PC-3 (cell line): ENCODE results near the gene ENTPD2. TPM values are rescaled to one million over a fixed set of nuclear protein-coding genes. Genes with fewer than 3 reads are reported as not detected.
A peak's percentile ranks its signal among the peaks of the same experiment; 100 is the strongest.

ENCODE experiments used
- ATAC-seq: fragments of 200-7000 bp; cut with Tn5 transposase; 2 replicates; pipeline ENCODE4 v1.9.1; 2020; ENCODE audit warnings: mild to moderate bottlenecking, moderate library complexity
- BruUV-seq: library from RNA; stranded (reverse); fragments of 400-500 nt; replicated peaks from 2 replicates; lab custom pipeline; 2021; lab: Mats Ljungman, UMichigan
- CTCF ChIA-PET: fragments of 300-600 bp; sonication (Branson Sonifier 250); formaldehyde crosslinking; loops from one replicate; lab custom pipeline; 2022; ENCODE audit warnings: antibody characterized with exemption; lab: Charles Lee
- POLR2A ChIA-PET: fragments of 300-600 bp; sonication (Branson Sonifier 250); formaldehyde crosslinking; loops from one replicate; lab custom pipeline; 2022; ENCODE audit warnings: antibody characterized with exemption; ENCODE audit not compliant: unreplicated experiment; lab: Charles Lee
- DNase-seq: peaks from one replicate; pipeline ENCODE4 v3.0.0-alpha.2; 2015
- H2AFZ ChIP-seq: fragments of 300-600 bp; sonication (generic); 2 replicates; pipeline ENCODE4 v1.6.0; 2016; ENCODE audit warnings: antibody characterized with exemption, low read length
- H3F3A ChIP-seq: fragments of 300-600 bp; sonication (generic); one replicate; pipeline ENCODE4 v1.6.0; 2017; ENCODE audit warnings: antibody characterized with exemption, low read length, control low read depth, mild to moderate bottlenecking; ENCODE audit not compliant: unreplicated experiment
- H3K27ac ChIP-seq: fragments of 300-600 bp; sonication (generic); 2 replicates; pipeline ENCODE4 v1.5.1; 2016; ENCODE audit warnings: mild to moderate bottlenecking, low read length
- H3K27me3 ChIP-seq: fragments of 300-600 bp; sonication (generic); 2 replicates; pipeline ENCODE4 v1.6.1; 2016; ENCODE audit warnings: low read length, mixed read lengths
- H3K36me3 ChIP-seq: fragments of 300-600 bp; sonication (generic); 2 replicates; pipeline ENCODE4 v1.6.1; 2016; ENCODE audit warnings: low read depth, mixed run types, low read length, mixed read lengths
- H3K4me1 ChIP-seq: fragments of 300-600 bp; sonication (generic); 2 replicates; pipeline ENCODE4 v1.5.1; 2016; ENCODE audit warnings: low read length; ENCODE audit not compliant: insufficient read depth
- H3K4me2 ChIP-seq: fragments of 300-600 bp; sonication (generic); 2 replicates; pipeline ENCODE4 v1.6.0; 2016; ENCODE audit warnings: low read length
- H3K4me3 ChIP-seq: fragments of 300-600 bp; sonication (generic); 2 replicates; pipeline ENCODE4 v1.5.1; 2016; ENCODE audit warnings: mild to moderate bottlenecking, low read length, mixed read lengths
- H3K79me2 ChIP-seq: fragments of 300-600 bp; sonication (generic); 2 replicates; pipeline ENCODE4 v1.6.1; 2017; ENCODE audit warnings: low read length, mixed read lengths
- H3K9ac ChIP-seq: fragments of 300-600 bp; sonication (generic); 2 replicates; pipeline ENCODE4 v1.6.0; 2016; ENCODE audit warnings: mild to moderate bottlenecking, low read length
- H3K9me2 ChIP-seq: fragments of 300-600 bp; sonication (generic); replicated peaks from 2 replicates; pipeline ENCODE4 v1.6.1; 2016; ENCODE audit warnings: mixed run types, low read length, mixed read lengths
- H3K9me3 ChIP-seq: fragments of 300-600 bp; sonication (generic); 2 replicates; pipeline ENCODE4 v1.6.1; 2016; ENCODE audit warnings: low read length, mixed read lengths
- H4K20me1 ChIP-seq: fragments of 300-600 bp; sonication (generic); 2 replicates; pipeline ENCODE4 v1.6.1; 2016; ENCODE audit warnings: low read length, mixed read lengths
- CTCF ChIP-seq: fragments of 300-600 bp; sonication (generic); conservative IDR thresholded peaks from 2 replicates; pipeline ENCODE4 v1.5.1; 2017; ENCODE audit warnings: antibody characterized with exemption, low read depth, mild to moderate bottlenecking, low read length
- EZH2 ChIP-seq: fragments of 300-600 bp; sonication (generic); IDR thresholded peaks from one replicate; pipeline ENCODE4 v1.6.1; 2017; ENCODE audit warnings: antibody characterized with exemption, mild to moderate bottlenecking, low read length; ENCODE audit not compliant: unreplicated experiment
- EZH2phosphoT487 ChIP-seq: fragments of 300-600 bp; sonication (generic); IDR thresholded peaks from 2 replicates; pipeline ENCODE4 v1.6.1; 2018; ENCODE audit warnings: mild to moderate bottlenecking, antibody characterized with exemption, low read length, borderline replicate concordance
- intact Hi-C: fragments of 100-400 bp; cut with micrococcal nuclease; formaldehyde crosslinking; loops from 2 replicates; pipeline ENCODE4 v1.9.0; 2023
- total RNA-seq: library from RNA; depleted of rRNA; stranded (reverse); fragments of >200 nt; gene quantifications from 2 replicates; pipeline ENCODE4 v1.2.3, GENCODE V29; 2014

ENTPD2 gene
- total RNA-seq, 1 experiment from 2014 or later, result 1.3 TPM

GRCh38 chr9:137054932-137055384, 1.1 kb upstream of the ENTPD2 start:
- TF ChIP-seq EZH2phosphoT487, result no peak
- no peak for TF ChIP-seq EZH2
- no peak for TF ChIP-seq CTCF
- Histone ChIP-seq H3K27ac (no peak overlapping the region), H3K79me2 (no peaks in the 10 kb centered on the region), H4K20me1 (no peaks in the 10 kb centered on the region), H2AFZ (no peak overlapping the region), H3K4me2 (peak overlapping the region; percentile 92), H3K4me1 (peaks cover 24% of the 10 kb centered on the region), H3K4me3 (no peak overlapping the region), H3K27me3 (no peaks in the 10 kb centered on the region), H3K36me3 (no peaks in the 10 kb centered on the region), H3K9me2 (no peaks in the 10 kb centered on the region), H3K9me3 (no peaks in the 10 kb centered on the region), H3F3A (no peaks in the 10 kb centered on the region), H3K9ac (no peak overlapping the region)
- intact Hi-C loops, result no loop called here
- no TSS peak for BruUV-seq
- ChIA-PET POLR2A (interaction anchor here (0.7 kb wide), 1 partner anchor 294 kb away, joined by 3 read pairs; no protein-coding TSS in a partner anchor), CTCF (interaction anchor here (1.8 kb wide), 1 partner anchor 8 kb away, joined by 7 read pairs; no protein-coding TSS in a partner anchor)
- no peak for DNase-seq
- ATAC-seq, result no peak

GRCh38 chr9:137052998-137053943, 590 bp downstream of the ENTPD2 start:
- DNase-seq (no peak), ATAC-seq (peak; percentile 10)
- Histone ChIP-seq H3K9me2 (no peaks in the 10 kb centered on the region), H4K20me1 (no peaks in the 10 kb centered on the region), H2AFZ (peak overlapping the region; percentile 48; the same call in 1 of the 2 replicates), H3K9ac (no peak overlapping the region), H3K79me2 (no peaks in the 10 kb centered on the region), H3K27ac (no peak overlapping the region), H3F3A (no peaks in the 10 kb centered on the region), H3K27me3 (no peaks in the 10 kb centered on the region), H3K4me2 (peak overlapping the region; percentile 92), H3K4me3 (peak overlapping the region; percentile 67), H3K36me3 (no peaks in the 10 kb centered on the region), H3K4me1 (peaks cover 24% of the 10 kb centered on the region), H3K9me3 (no peaks in the 10 kb centered on the region)
- ChIA-PET CTCF (interaction anchor here (0.6 to 1.0 kb wide), 2 partner anchors 13 to 18 kb away, joined by 3 to 4 read pairs; no protein-coding TSS in a partner anchor), POLR2A (no interaction called here)
- TF ChIP-seq CTCF, result no peak
- TF ChIP-seq EZH2phosphoT487, result no peak
- TF ChIP-seq EZH2, result no peak
- BruUV-seq, result no TSS peak
- intact Hi-C loops, result no loop called here
